CD14-positive monocyte (primary cell): Measurements from ENCODE around the gene NSD2. TPM values are rescaled to one million over a fixed set of nuclear protein-coding genes. Genes with fewer than 3 reads are reported as not detected.

Experiments used
- DNase-seq, 3 donors: peaks; one replicate each; pipeline ENCODE4 v3.0.0-alpha.2; 2011 to 2022
- H2AFZ ChIP-seq: 2 replicates; pipeline ENCODE4 v1.6.0; 2012; ENCODE audit warnings: mild to moderate bottlenecking, low read depth, low read length, inconsistent platforms; ENCODE audit not compliant: insufficient read depth, poor library complexity, severe bottlenecking
- H3K27ac ChIP-seq, 2 donors: 1 replicate in 1 of 2; 2 replicates in 1 of 2; pipeline ENCODE4 v1.5.1; 2012 to 2013; ENCODE audit warnings: low read length in 2 of 2, control low read depth in 1 of 2, inconsistent platforms in 1 of 2, low read depth in 1 of 2, mild to moderate bottlenecking in 1 of 2
- H3K27me3 ChIP-seq, 2 donors: one replicate each; pipeline versions ENCODE4 v1.6.0 to v1.6.1; 2011 to 2013; ENCODE audit warnings: low read length in 2 of 2; ENCODE audit not compliant: control insufficient read depth in 2 of 2, insufficient read depth in 2 of 2
- H3K36me3 ChIP-seq, 2 donors: replicated peaks in 1 of 2; 1 replicate in 1 of 2; 2 replicates in 1 of 2; pipeline versions ENCODE4 v1.5.1 to v1.6.1; 2012 to 2013; ENCODE audit warnings: low read length in 2 of 2, control low read depth in 1 of 2, inconsistent platforms in 1 of 2, mild to moderate bottlenecking in 1 of 2; ENCODE audit not compliant: insufficient read depth in 2 of 2, control insufficient read depth in 1 of 2
- H3K4me1 ChIP-seq, 2 donors: 1 replicate in 1 of 2; 2 replicates in 1 of 2; pipeline versions ENCODE4 v1.5.1 to v1.6.1; 2012 to 2013; ENCODE audit warnings: low read length in 2 of 2, control low read depth in 1 of 2, inconsistent platforms in 1 of 2, mild to moderate bottlenecking in 1 of 2, moderate library complexity in 1 of 2; ENCODE audit not compliant: insufficient read depth in 2 of 2, control insufficient read depth in 1 of 2
- H3K4me2 ChIP-seq: replicated peaks from 2 replicates; pipeline ENCODE3; 2012; ENCODE audit warnings: low read length, moderate library complexity, mild to moderate bottlenecking; ENCODE audit not compliant: poor library complexity, severe bottlenecking; ENCODE audit errors: extremely low read depth
- H3K4me3 ChIP-seq, 3 experiments: fragments of 200-600 bp in 1 of 3; sonication (generic) in 1 of 3; replicated peaks in 1 of 3; 1 replicate in 2 of 3; 2 replicates in 1 of 3; pipeline ENCODE4 v1.5.1; 2011 to 2013; ENCODE audit warnings: low read length in 3 of 3, mild to moderate bottlenecking in 3 of 3, control low read depth in 2 of 3, low read depth in 2 of 3, inconsistent platforms in 1 of 3, moderate library complexity in 1 of 3
- H3K79me2 ChIP-seq: 2 replicates; pipeline ENCODE4 v1.6.0; 2012; ENCODE audit warnings: mild to moderate bottlenecking, control low read depth, inconsistent platforms, low read length, moderate library complexity; ENCODE audit not compliant: insufficient read depth
- H3K9ac ChIP-seq: 2 replicates; pipeline ENCODE4 v1.6.0; 2017; ENCODE audit warnings: low read length, mild to moderate bottlenecking; ENCODE audit not compliant: insufficient read depth, poor library complexity, severe bottlenecking
- H3K9me3 ChIP-seq, 2 donors: replicated peaks in 1 of 2; 1 replicate in 1 of 2; 2 replicates in 1 of 2; pipeline versions ENCODE4 v1.5.1 to v1.6.1; 2012 to 2013; ENCODE audit warnings: low read length in 2 of 2, control low read depth in 1 of 2; ENCODE audit not compliant: control insufficient read depth in 1 of 2, insufficient read depth in 1 of 2
- H4K20me1 ChIP-seq: 2 replicates; pipeline ENCODE4 v1.6.0; 2012; ENCODE audit warnings: mild to moderate bottlenecking, low read length, control low read depth, moderate library complexity; ENCODE audit not compliant: insufficient read depth
- H3K27ac Mint-ChIP-seq, 7 donors: one replicate each; pipeline ENCODE4 v1.8.0; 2020; ENCODE audit warnings: mild to moderate bottlenecking in 7 of 7, mixed read lengths in 7 of 7, moderate library complexity in 6 of 7, inconsistent platforms in 2 of 7
- H3K27me3 Mint-ChIP-seq, 3 donors: one replicate each; pipeline ENCODE4 v1.8.0; 2021 to 2022; ENCODE audit warnings: low read depth in 3 of 3, mild to moderate bottlenecking in 3 of 3, mixed read lengths in 3 of 3, moderate library complexity in 3 of 3, inconsistent platforms in 1 of 3
- H3K36me3 Mint-ChIP-seq, 2 donors: one replicate each; pipeline ENCODE4 v1.8.0; 2020; ENCODE audit warnings: mixed read lengths in 2 of 2, inconsistent platforms in 1 of 2, mild to moderate bottlenecking in 1 of 2
- H3K4me1 Mint-ChIP-seq: one replicate; pipeline ENCODE4 v1.8.0; 2020; ENCODE audit warnings: mild to moderate bottlenecking, mixed read lengths
- H3K4me3 Mint-ChIP-seq, 2 donors: one replicate each; pipeline ENCODE4 v1.8.0; 2020; ENCODE audit warnings: mild to moderate bottlenecking in 2 of 2, mixed read lengths in 2 of 2, moderate library complexity in 1 of 2
- H3K9me3 Mint-ChIP-seq, 7 donors: one replicate each; pipeline ENCODE4 v1.8.0; 2020 to 2022; ENCODE audit warnings: mixed read lengths in 7 of 7, mild to moderate bottlenecking in 6 of 7, moderate library complexity in 6 of 7, inconsistent platforms in 2 of 7
- CTCF ChIP-seq: fragments of 200-600 bp; IDR thresholded peaks from one replicate; pipeline ENCODE4 v1.8.0; 2022; ENCODE audit warnings: antibody characterized with exemption, mild to moderate bottlenecking
- WGBS: methylation state at CpG from one replicate; pipeline ENCODE4 v1.1.5; 2013; ENCODE audit warnings: missing lambda C conversion rate; ENCODE audit not compliant: insufficient coverage; 5-methylcytosine and 5-hydroxymethylcytosine counted together
- intact Hi-C, 2 donors: fragments of 100-400 bp; cut with micrococcal nuclease; formaldehyde crosslinking; loops; one replicate each; pipeline versions ENCODE4 v1.15.0 to v1.15.1; 2023
- polyA plus RNA-seq, 3 donors: library from polyadenylated mRNA; depleted of rRNA in 1 of 3; unstranded in 2 of 3; stranded (reverse) in 1 of 3; fragments of 300-500 nt in 2 of 3; fragments of >200 nt in 1 of 3; fragmentation: Illumina TruSeq in 2 of 3; gene quantifications; 1 replicate in 2 of 3; 2 replicates in 1 of 3; pipeline ENCODE4 v1.2.3, GENCODE V29; 2012 to 2021

Gene NSD2
- polyA plus RNA-seq, 3 donors: 1.9 to 8.7 (median 2.3) TPM

GRCh38 chr4:1830642-1831228 is 40.5 kb upstream of the NSD2 start:
- peaks cover 4% of the 10 kb centered on the region for H3K4me1 Mint-ChIP-seq
- Histone ChIP-seq H3K36me3 (peaks cover 46 to 76% of the 10 kb centered on the region in 2 donors), H3K9ac (no peak overlapping the region), H3K27ac (no peak overlapping the region), H4K20me1 (no peaks in the 10 kb centered on the region), H3K27me3 (no peaks in the 10 kb centered on the region), H3K4me3 (no peak overlapping the region), H3K79me2 (no peaks in the 10 kb centered on the region), H3K4me2 (no peak overlapping the region), H3K4me1 (no peaks in the 10 kb centered on the region), H3K9me3 (no peaks in the 10 kb centered on the region), H2AFZ (no peak overlapping the region)
- H3K27me3 Mint-ChIP-seq: peaks cover 0 to 1% (median 0%) of the 10 kb centered on the region in 3 donors
- 30% methylated on average over 2 of the region's 8 CpGs for WGBS
- H3K36me3 Mint-ChIP-seq: peaks cover 67 to 74% of the 10 kb centered on the region in 2 donors
- peak overlapping the region in 2 of 7 donors; percentile 47 to 56 for H3K27ac Mint-ChIP-seq
- DNase-seq: no peak
- no peak for TF ChIP-seq CTCF
- H3K9me3 Mint-ChIP-seq: peaks cover 0 to 2% (median 0%) of the 10 kb centered on the region in 7 donors
- H3K4me3 Mint-ChIP-seq: no peak overlapping the region
- intact Hi-C loops: no loop called here

- intact Hi-C loops: no loop called here
- peak overlapping the region in 3 of 7 donors; percentile 7 to 47 (median 19) for H3K27ac Mint-ChIP-seq
- no peak overlapping the region for H3K9ac ChIP-seq
- H3K4me3 ChIP-seq: no peak overlapping the region
- WGBS: 92% methylated on average over 5 of the region's 8 CpGs
- no peak overlapping the region for H2AFZ ChIP-seq
- peaks cover 51 to 76% of the 10 kb centered on the region in 2 donors for H3K36me3 ChIP-seq
- no peaks in the 10 kb centered on the region for H3K27me3 ChIP-seq
- no peak overlapping the region for H3K4me2 ChIP-seq
- peaks cover 0 to 1% (median 0%) of the 10 kb centered on the region in 3 donors for H3K27me3 Mint-ChIP-seq
- peaks cover 65 to 74% of the 10 kb centered on the region in 2 donors for H3K36me3 Mint-ChIP-seq
- H3K9me3 ChIP-seq: no peaks in the 10 kb centered on the region
- peaks cover 0 to 2% (median 0%) of the 10 kb centered on the region in 7 donors for H3K9me3 Mint-ChIP-seq
- no peak for DNase-seq
- no peaks in the 10 kb centered on the region for H3K4me1 ChIP-seq
- TF ChIP-seq CTCF: no peak
- no peak overlapping the region for H3K27ac ChIP-seq
- H3K4me1 Mint-ChIP-seq: peaks cover 4% of the 10 kb centered on the region
- H3K79me2 ChIP-seq: no peaks in the 10 kb centered on the region
- no peak overlapping the region for H3K4me3 Mint-ChIP-seq
- H4K20me1 ChIP-seq: no peaks in the 10 kb centered on the region
These were observed 39.9 kb upstream of the NSD2 start for GRCh38 chr4:1831331-1831730.
